Left lung (tissue), 10 donors: ENCODE data around the gene MCIDAS. TPM values are rescaled to one million over a fixed set of nuclear protein-coding genes. Genes with fewer than 3 reads are reported as not detected.

Source experiments
- ATAC-seq: fragments of 200-7000 bp; cut with Tn5 transposase; one replicate; pipeline ENCODE4 v1.9.1; 2020; ENCODE audit warnings: moderate library complexity
- DNase-seq, 4 donors: peaks; one replicate each; pipeline ENCODE4 v3.0.0-alpha.2; 2013 to 2020
- H3K27ac ChIP-seq, 2 donors: fragments of 200-600 bp; sonication (generic) in 1 of 2; one replicate each; pipeline versions ENCODE4 v1.5.0 to v1.8.0; 2020 to 2021
- H3K27me3 ChIP-seq, 2 donors: fragments of 200-600 bp; sonication (generic) in 1 of 2; one replicate each; pipeline versions ENCODE4 v1.5.0 to v1.8.0; 2020 to 2021
- H3K36me3 ChIP-seq, 2 donors: fragments of 200-600 bp; sonication (generic) in 1 of 2; one replicate each; pipeline versions ENCODE4 v1.5.0 to v1.8.0; 2020 to 2021
- H3K4me1 ChIP-seq, 2 donors: fragments of 200-600 bp; one replicate each; pipeline ENCODE4 v1.8.0; 2021
- H3K4me3 ChIP-seq, 2 donors: fragments of 200-600 bp; sonication (generic) in 1 of 2; one replicate each; pipeline versions ENCODE4 v1.5.0 to v1.8.0; 2020 to 2021; ENCODE audit warnings: mild to moderate bottlenecking in 1 of 2
- H3K9me3 ChIP-seq, 2 donors: fragments of 200-600 bp; sonication (generic) in 1 of 2; one replicate each; pipeline versions ENCODE4 v1.5.0 to v1.8.0; 2020 to 2021
- intact Hi-C, 2 donors: fragments of 100-400 bp; cut with DNase I; formaldehyde crosslinking; loops; one replicate each; pipeline versions ENCODE4 v1.11.2 to v1.14.2; 2022
- polyA plus RNA-seq, 6 donors: library from polyadenylated mRNA; unstranded; fragments of 120-200 nt; gene quantifications; one replicate each; pipeline ENCODE4 v1.2.1, GENCODE V29; 2013; ENCODE audit not compliant: insufficient read length in 6 of 6
- total RNA-seq, 2 donors: library from RNA; stranded (reverse); fragmentation: NEBNext Ultra II Directional; extraction: Animal tissue kit (Norgen Biotek cat#: 25700); gene quantifications; one replicate each; pipeline ENCODE4 v1.2.1, GENCODE V29; 2021
- TF ChIP-seq, protein P1 (sequence below), 2 donors: fragments of 200-600 bp; sonication (generic) in 1 of 2; IDR thresholded peaks; one replicate each; pipeline versions ENCODE4 v1.5.0 to v1.8.0; 2021; ENCODE audit warnings: antibody characterized with exemption in 2 of 2
- donor health status: DM: no; HTN: yes; CAD: no.
- donor health status: DM: no; HTN: no; CAD: no.

The MCIDAS gene
- total and polyA plus RNA-seq, 8 donors: 0.51 to 2.1 (median 1.4) TPM; not detected in 2

DNA sequence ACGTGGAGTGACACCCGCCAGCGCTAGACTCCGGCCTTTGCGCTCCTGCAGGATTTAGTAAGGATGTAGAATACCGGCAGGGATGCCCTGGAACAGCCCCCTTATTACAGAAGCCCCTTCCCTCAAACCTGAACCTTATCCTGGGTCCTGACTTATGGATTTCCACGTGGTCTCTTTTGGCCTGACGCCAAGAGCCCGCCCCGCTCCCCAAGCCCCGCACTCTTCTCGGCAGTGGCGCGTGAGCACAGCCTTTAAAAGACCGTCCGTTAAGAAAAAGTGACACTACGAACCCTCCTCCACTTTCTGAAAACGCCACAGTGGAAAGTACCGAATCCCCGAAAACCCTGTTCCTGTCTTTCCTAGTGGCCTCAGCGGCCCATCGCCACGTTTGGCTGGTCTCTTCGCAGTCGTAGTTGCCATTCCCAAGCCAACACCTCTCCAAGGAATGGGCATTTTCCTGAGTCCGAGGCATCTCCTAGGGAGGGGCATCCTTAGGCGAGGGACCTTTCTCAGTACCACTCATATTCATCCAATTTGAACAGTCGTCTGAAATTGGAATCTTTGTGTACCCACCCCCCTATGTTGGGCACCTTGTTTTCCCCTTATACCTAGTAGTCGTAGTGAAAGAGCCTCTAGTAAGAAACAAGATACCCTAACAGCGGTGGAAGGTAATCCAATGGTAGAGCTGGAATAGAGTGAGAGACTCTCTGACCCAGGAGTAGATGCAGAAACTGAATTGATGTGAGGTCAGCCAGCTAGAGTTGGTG lies 732 bp upstream of the MCIDAS start:
- ATAC-seq: no peak
- H3K27me3 ChIP-seq: peaks cover 100% of the 10 kb centered on the region in 2 donors
- no peak overlapping the region for H3K27ac ChIP-seq
- no peaks in the 10 kb centered on the region for H3K9me3 ChIP-seq
- no peak for DNase-seq
- TF ChIP-seq, protein P1, sequence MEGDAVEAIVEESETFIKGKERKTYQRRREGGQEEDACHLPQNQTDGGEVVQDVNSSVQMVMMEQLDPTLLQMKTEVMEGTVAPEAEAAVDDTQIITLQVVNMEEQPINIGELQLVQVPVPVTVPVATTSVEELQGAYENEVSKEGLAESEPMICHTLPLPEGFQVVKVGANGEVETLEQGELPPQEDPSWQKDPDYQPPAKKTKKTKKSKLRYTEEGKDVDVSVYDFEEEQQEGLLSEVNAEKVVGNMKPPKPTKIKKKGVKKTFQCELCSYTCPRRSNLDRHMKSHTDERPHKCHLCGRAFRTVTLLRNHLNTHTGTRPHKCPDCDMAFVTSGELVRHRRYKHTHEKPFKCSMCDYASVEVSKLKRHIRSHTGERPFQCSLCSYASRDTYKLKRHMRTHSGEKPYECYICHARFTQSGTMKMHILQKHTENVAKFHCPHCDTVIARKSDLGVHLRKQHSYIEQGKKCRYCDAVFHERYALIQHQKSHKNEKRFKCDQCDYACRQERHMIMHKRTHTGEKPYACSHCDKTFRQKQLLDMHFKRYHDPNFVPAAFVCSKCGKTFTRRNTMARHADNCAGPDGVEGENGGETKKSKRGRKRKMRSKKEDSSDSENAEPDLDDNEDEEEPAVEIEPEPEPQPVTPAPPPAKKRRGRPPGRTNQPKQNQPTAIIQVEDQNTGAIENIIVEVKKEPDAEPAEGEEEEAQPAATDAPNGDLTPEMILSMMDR (IDR thresholded peaks at IDR 0.05): no peak
- peak overlapping the region in 1 of 2 donors; percentile 23 for H3K4me3 ChIP-seq
- peaks cover 15 to 45% of the 10 kb centered on the region in 2 donors for H3K4me1 ChIP-seq
- intact Hi-C loops: no loop called here
- no peaks in the 10 kb centered on the region for H3K36me3 ChIP-seq

DNA sequence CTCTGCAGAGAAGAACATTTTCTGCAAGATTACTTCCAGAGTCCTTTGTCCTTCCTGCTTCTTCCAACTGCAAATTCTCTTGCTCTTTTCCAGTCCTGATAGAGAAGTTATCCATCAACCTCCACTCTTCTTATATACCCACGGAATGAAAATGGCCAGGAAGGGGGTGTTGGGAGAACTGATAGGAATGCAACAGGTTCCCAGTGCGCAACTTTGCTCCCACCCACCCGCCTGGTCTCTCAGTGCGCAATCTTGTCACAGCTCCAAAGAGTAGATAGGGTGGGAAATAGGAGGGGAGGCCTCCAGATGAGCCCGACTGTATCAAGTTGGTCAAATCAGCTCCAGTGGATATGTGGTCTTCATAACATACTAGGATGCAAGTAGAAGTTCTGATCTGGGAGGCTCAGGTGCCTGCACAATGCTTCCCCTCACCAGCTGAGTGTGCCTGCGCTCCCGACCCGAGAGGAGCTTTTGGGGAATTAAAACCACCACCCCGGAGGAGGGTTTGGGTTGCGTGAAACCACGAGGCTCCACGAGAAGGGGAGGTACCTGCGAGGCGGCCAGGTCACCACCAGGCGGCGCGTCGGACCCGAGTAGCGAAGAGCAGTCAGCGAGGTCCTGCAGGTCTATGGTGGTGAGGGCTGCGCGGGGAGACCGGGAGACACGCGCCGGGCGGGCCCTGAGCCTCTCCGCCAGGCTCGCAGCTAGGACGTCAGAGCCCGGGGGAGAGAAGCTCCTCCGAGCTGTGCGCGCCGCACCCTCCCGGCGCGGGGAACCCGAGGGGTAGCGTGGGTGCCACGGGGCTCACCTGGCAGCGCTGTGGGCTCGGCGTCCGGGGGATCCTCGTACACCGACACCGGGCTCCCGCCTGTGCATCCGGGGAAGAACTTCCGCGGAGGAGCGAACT lies 835 bp downstream of the MCIDAS start:
- peak overlapping the region; percentile 6 to 23 for H3K4me3 ChIP-seq
- no peaks in the 10 kb centered on the region for H3K36me3 ChIP-seq
- peak; percentile 57 for ATAC-seq
- intact Hi-C loops: no loop called here
- peaks cover 100% of the 10 kb centered on the region in 2 donors for H3K27me3 ChIP-seq
- H3K27ac ChIP-seq: no peak overlapping the region
- TF ChIP-seq, protein P1 (IDR thresholded peaks at IDR 0.05): peak in 1 of 2 donors; percentile 12
- H3K4me1 ChIP-seq: peaks cover under 1 to 30% of the 10 kb centered on the region in 2 donors
- peak in 1 of 4 donors; percentile 63 for DNase-seq
- H3K9me3 ChIP-seq: no peaks in the 10 kb centered on the region

DNA sequence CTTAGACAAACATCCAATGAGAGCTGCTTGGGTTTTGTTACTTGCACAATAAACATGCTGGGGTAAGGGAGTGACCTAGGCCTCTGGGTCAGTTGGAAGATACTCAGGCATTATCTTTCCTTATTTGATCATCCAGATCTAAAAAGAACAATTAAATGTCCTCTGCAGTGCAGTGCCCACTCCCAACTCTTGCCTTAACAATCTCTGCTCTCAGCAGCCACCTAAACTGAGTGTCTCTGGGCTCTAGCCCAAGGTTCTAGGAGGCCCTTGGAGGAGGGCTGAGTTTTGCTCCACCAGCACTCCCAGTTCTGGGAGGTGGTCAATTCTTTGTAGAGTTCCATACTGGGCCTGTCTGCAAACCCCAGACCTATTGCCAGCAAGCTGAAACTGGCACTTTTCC lies 1.8 kb downstream of the MCIDAS start:
- intact Hi-C loops: no loop called here
- H3K27me3 ChIP-seq: peaks cover 100% of the 10 kb centered on the region in 2 donors

DNA sequence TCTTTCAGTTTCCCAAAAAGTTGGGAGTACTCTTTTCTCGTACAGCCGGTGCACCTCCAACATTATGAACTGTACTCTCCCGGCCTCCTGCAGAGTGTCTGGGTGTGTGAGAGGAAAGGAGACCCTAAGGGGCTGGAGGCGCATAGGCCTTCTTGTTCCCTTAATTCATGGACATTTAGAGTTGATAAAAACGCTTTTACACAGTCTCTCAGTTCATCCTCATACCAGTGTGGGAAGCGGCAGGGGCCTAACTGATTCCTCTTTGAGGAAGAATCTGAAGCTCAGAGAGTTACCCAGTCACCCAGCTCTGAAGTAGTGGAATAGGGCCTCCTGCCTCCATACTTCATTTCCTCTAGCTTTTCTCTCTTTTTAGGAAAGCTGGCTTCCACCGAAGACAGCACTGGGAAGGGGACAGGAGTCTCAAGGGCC lies 3.3 kb downstream of the MCIDAS start:
- intact Hi-C loops: no loop called here
- peaks cover 100% of the 10 kb centered on the region in 2 donors for H3K27me3 ChIP-seq
- H3K9me3 ChIP-seq: no peaks in the 10 kb centered on the region
- TF ChIP-seq, protein P1 (IDR thresholded peaks at IDR 0.05): no peak
- no peaks in the 10 kb centered on the region for H3K36me3 ChIP-seq
- no peak overlapping the region for H3K4me3 ChIP-seq
- DNase-seq (no peak), ATAC-seq (no peak)
- no peak overlapping the region for H3K27ac ChIP-seq
- peaks cover 5 to 35% of the 10 kb centered on the region in 2 donors for H3K4me1 ChIP-seq

More for the DNA sequence above, 1.8 kb downstream of the MCIDAS start:
- TF ChIP-seq, protein P1 (IDR thresholded peaks at IDR 0.05): no peak
- Histone ChIP-seq H3K4me1 (peaks cover 3 to 32% of the 10 kb centered on the region in 2 donors), H3K9me3 (no peaks in the 10 kb centered on the region), H3K4me3 (no peak overlapping the region), H3K36me3 (no peaks in the 10 kb centered on the region), H3K27ac (no peak overlapping the region)
- ATAC-seq: no peak
- no peak for DNase-seq
